Stimulated activated CD8-positive, alpha-beta memory T cell treated with anti-CD3 and anti-CD28 coated beads, Interleukin-15, amount 100 ng/mL, for 4 hours (primary cell): ENCODE data around the gene MARCO.
"Not testable (repeated sequence)": the region's sequence is repeated elsewhere in the genome, so short reads cannot be mapped to it uniquely, and the experiment has no call there.

ENCODE experiments used
- DNase-seq, 2 donors: peaks; one replicate each; pipeline ENCODE4 v3.0.0-alpha.2; 2020; ENCODE audit warnings: low read depth in 2 of 2

The MARCO gene

DNA sequence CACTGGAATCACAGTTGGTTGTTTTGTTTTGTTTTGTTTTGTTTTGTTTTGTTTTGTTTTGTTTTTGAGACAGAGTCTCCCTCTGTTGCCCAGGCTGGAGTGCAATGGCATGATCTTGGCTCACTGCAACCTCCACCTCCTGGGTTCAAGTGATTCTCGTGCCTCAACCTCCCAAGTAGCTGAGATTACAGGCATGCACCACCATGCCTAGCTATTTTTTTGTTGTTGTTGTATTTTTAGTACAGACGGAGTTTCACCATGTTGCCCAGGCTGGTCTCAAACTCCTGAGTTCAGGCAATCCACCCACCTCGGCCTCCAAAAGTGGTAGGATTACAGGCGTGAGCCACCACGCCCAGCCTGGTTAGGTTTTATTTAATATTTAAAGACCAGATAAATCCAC is 95.9 kb downstream of the MARCO start:
- not testable (repeated sequence) for DNase-seq

DNA sequence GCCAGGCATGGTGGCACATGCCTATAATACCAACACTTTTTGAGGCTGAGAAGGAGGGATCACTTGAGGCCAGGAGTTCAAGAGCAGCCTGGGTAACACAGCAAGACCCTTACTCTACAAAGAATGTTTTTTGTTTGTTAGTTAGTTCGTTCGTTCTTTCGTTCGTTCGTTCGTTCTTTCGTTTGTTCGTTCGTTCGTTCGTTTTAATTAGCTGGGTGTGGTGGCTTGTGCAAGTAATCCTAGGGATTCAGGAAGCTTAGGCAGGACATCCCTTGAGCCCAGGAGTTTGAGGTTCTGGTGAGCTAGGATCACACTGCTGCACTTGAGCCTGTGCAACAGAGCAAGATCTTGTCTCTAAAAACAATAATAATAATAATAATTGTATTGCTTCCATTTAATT is 98.7 kb downstream of the MARCO start:
- no peak for DNase-seq
